Cerebellar cortex (tissue), 1 donor: ENCODE data around the gene PTH2R.
A peak's percentile ranks its signal among the peaks of the same experiment; 100 is the strongest.
"Not testable (repeated sequence)": the region's sequence is repeated elsewhere in the genome, so short reads cannot be mapped to it uniquely, and the experiment has no call there.

Source experiments
- DNase-seq: peaks from one replicate; pipeline ENCODE4 v3.0.0-alpha.2; 2015; ENCODE audit warnings: low spot score

Gene PTH2R

GRCh38 chr2:208406474-208407451 lies at the start of gene PTH2R:
TSS of gene PTH2R (plus strand) at chr2:208406792. CDS start at chr2:208407044, 252 bp downstream.
- DNase-seq, result no peak

GRCh38 chr2:208356846-208357574 lies 49.6 kb upstream of the PTH2R start:
- DNase-seq, result no peak

- no peak for DNase-seq
Measured at GRCh38 chr2:208358758-208359631, 47.6 kb upstream of the PTH2R start.

- no peak for DNase-seq
Measured at GRCh38 chr2:208359632-208359986, 47.0 kb upstream of the PTH2R start.

- no peak for DNase-seq
Measured at GRCh38 chr2:208360259-208361076, 46.1 kb upstream of the PTH2R start.

GRCh38 chr2:208361077-208361441 lies 45.5 kb upstream of the PTH2R start:
- no peak for DNase-seq

GRCh38 chr2:208363485-208363884 lies 43.1 kb upstream of the PTH2R start:
- DNase-seq, result no peak

GRCh38 chr2:208366215-208367127 lies 40.1 kb upstream of the PTH2R start:
- no peak for DNase-seq

- no peak for DNase-seq
Measured at GRCh38 chr2:208369091-208369490, 37.5 kb upstream of the PTH2R start.

GRCh38 chr2:208370881-208371633 lies 35.5 kb upstream of the PTH2R start:
- DNase-seq, result no peak

GRCh38 chr2:208371634-208371935 lies 35.0 kb upstream of the PTH2R start:
- DNase-seq, result no peak

GRCh38 chr2:208373460-208374089 lies 33.0 kb upstream of the PTH2R start:
- peak; percentile 65 for DNase-seq

GRCh38 chr2:208375491-208376068 lies 31.0 kb upstream of the PTH2R start:
- no peak for DNase-seq

- DNase-seq, result not testable (repeated sequence)
Measured at GRCh38 chr2:208377344-208377860, 29.2 kb upstream of the PTH2R start.

GRCh38 chr2:208379192-208379591 lies 27.4 kb upstream of the PTH2R start:
- no peak for DNase-seq

GRCh38 chr2:208384637-208385036 lies 22.0 kb upstream of the PTH2R start:
- DNase-seq, result no peak

GRCh38 chr2:208386541-208386940 lies 20.1 kb upstream of the PTH2R start:
- peak; percentile 3 for DNase-seq

- DNase-seq, result no peak
Measured at GRCh38 chr2:208389940-208390339, 16.7 kb upstream of the PTH2R start.

GRCh38 chr2:208392300-208392699 lies 14.3 kb upstream of the PTH2R start:
- no peak for DNase-seq
